ENCODE measurements around the gene INTS7.

GRCh38 chr1:212073490-212073889, 38.1 kb upstream of the INTS7 start:
- no peak for TF ChIP-seq CTCF (conservative IDR thresholded peaks at IDR 0.05; ENCODE audit: low read length)
- TF ChIP-seq EZH2phosphoT487 (IDR thresholded peaks at IDR 0.05; ENCODE audit: borderline replicate concordance) = no peak
